ENCODE measurements around the gene PRSS1. TPM values are rescaled to one million over a fixed set of nuclear protein-coding genes. Genes with fewer than 3 reads are reported as not detected.

Gene PRSS1
- polyA plus RNA-seq, 1 donor from 2014 or later = not detected

DNA sequence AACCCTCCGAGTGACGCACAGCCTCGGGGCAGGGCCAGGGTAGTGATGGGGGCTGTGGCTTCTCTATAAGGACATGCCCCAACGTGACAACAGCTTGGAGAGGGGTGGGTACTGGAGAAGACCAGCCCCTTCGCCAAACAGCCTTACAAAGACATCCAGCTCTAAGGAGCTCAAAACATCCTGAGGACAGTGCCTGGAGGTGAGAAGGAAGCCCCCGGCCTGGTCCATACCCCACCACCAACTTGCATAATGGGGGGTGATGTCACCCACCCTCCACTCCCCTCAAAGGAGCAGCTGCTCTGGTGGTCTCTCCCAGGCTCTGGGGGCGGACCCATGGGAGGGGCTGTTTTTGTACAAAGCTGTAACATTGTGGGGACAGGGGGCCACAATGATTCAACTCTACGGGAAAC lies 36.6 kb downstream of the PRSS1 start:
- no peak overlapping the region for H3K4me2 ChIP-seq (ENCODE audit: low read length)
- TF ChIP-seq MXI1 (conservative IDR thresholded peaks at IDR 0.05; ENCODE audit: poor library complexity, severe bottlenecking) (no peak), RAD21 (conservative IDR thresholded peaks at IDR 0.05) (no peak), EZH2 (IDR thresholded peaks at IDR 0.05; ENCODE audit: borderline replicate concordance, insufficient read depth, low read length, poor library complexity, severe bottlenecking) (no peak), TAF1 (IDR thresholded peaks at IDR 0.05; ENCODE audit: low read depth) (no peak), SMC3 (conservative IDR thresholded peaks at IDR 0.05; ENCODE audit: poor library complexity) (no peak)
- H3K79me2 ChIP-seq (replicated peaks; ENCODE audit: insufficient read depth, low read length) = no peaks in the 10 kb centered on the region
- H3F3A ChIP-seq (ENCODE audit: insufficient read depth, low read length, poor library complexity, severe bottlenecking) = no peaks in the 10 kb centered on the region
- no peaks in the 10 kb centered on the region for H3K36me3 ChIP-seq (ENCODE audit: insufficient read depth, low read length)
- no peaks in the 10 kb centered on the region for H3K27me3 ChIP-seq (ENCODE audit: insufficient read depth, low read depth, low read length)
- no peaks in the 10 kb centered on the region for H3K9me3 ChIP-seq (ENCODE audit: low read length)
- no peak overlapping the region for H3K27ac ChIP-seq (ENCODE audit: low read length)
- no peaks in the 10 kb centered on the region for H3K9me2 ChIP-seq (ENCODE audit: insufficient read depth, low read length)
- no peak overlapping the region for H3K4me3 ChIP-seq (ENCODE audit: low read length)
- no peak overlapping the region for H2AFZ ChIP-seq (ENCODE audit: low read depth, low read length)
- no peaks in the 10 kb centered on the region for H4K20me1 ChIP-seq (ENCODE audit: insufficient read depth)
- no peak overlapping the region for H3K9ac ChIP-seq (ENCODE audit: low read length)

DNA sequence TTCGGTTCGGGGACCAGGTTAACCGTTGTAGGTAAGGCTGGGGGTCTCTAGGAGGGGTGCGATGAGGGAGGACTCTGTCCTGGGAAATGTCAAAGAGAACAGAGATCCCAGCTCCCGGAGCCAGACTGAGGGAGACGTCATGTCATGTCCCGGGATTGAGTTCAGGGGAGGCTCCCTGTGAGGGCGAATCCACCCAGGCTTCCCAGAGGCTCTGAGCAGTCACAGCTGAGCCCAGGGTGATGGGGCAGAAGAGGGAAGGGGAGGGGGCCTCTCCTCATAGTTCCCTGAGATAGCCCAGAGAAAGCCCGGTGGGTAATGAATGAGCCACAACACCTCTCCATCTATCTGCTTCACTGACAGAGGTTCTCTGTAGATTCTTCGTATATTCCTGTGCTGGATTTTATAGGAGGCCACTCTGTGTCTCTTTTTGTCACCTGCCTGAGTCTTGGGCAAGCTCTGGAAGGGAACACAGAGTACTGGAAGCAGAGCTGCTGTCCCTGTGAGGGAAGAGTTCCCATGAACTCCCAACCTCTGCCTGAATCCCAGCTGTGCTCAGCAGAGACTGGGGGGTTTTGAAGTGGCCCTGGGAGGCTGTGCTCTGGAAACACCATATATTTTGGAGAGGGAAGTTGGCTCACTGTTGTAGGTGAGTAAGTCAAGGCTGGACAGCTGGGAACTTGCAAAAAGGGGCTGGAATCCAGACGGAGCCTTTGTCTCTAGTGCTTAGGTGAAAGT lies 37.9 kb downstream of the PRSS1 start:
- no peak overlapping the region for H3K4me2 ChIP-seq (ENCODE audit: low read length)
- H3K4me3 ChIP-seq (ENCODE audit: low read length) = no peak overlapping the region
- H3K9me3 ChIP-seq (ENCODE audit: low read length) = no peaks in the 10 kb centered on the region
- H3K79me2 ChIP-seq (replicated peaks; ENCODE audit: insufficient read depth, low read length) = no peaks in the 10 kb centered on the region
- no peaks in the 10 kb centered on the region for H4K20me1 ChIP-seq (ENCODE audit: insufficient read depth)
- no peak overlapping the region for H3K9ac ChIP-seq (ENCODE audit: low read length)
- TF ChIP-seq EP300 (conservative IDR thresholded peaks at IDR 0.05; ENCODE audit: poor library complexity, severe bottlenecking) (no peak), SMC3 (conservative IDR thresholded peaks at IDR 0.05; ENCODE audit: poor library complexity) (no peak), RAD21 (conservative IDR thresholded peaks at IDR 0.05) (no peak), MXI1 (conservative IDR thresholded peaks at IDR 0.05; ENCODE audit: poor library complexity, severe bottlenecking) (no peak), POLR2AphosphoS5 (IDR thresholded peaks at IDR 0.05) (no peak), EZH2 (IDR thresholded peaks at IDR 0.05; ENCODE audit: borderline replicate concordance, insufficient read depth, low read length, poor library complexity, severe bottlenecking) (no peak), TAF1 (IDR thresholded peaks at IDR 0.05; ENCODE audit: low read depth) (no peak)
- TF ChIP-seq, protein P1, sequence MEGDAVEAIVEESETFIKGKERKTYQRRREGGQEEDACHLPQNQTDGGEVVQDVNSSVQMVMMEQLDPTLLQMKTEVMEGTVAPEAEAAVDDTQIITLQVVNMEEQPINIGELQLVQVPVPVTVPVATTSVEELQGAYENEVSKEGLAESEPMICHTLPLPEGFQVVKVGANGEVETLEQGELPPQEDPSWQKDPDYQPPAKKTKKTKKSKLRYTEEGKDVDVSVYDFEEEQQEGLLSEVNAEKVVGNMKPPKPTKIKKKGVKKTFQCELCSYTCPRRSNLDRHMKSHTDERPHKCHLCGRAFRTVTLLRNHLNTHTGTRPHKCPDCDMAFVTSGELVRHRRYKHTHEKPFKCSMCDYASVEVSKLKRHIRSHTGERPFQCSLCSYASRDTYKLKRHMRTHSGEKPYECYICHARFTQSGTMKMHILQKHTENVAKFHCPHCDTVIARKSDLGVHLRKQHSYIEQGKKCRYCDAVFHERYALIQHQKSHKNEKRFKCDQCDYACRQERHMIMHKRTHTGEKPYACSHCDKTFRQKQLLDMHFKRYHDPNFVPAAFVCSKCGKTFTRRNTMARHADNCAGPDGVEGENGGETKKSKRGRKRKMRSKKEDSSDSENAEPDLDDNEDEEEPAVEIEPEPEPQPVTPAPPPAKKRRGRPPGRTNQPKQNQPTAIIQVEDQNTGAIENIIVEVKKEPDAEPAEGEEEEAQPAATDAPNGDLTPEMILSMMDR (IDR thresholded peaks at IDR 0.05; ENCODE audit: poor library complexity, severe bottlenecking) = no peak
- TF ChIP-seq, protein P2, sequence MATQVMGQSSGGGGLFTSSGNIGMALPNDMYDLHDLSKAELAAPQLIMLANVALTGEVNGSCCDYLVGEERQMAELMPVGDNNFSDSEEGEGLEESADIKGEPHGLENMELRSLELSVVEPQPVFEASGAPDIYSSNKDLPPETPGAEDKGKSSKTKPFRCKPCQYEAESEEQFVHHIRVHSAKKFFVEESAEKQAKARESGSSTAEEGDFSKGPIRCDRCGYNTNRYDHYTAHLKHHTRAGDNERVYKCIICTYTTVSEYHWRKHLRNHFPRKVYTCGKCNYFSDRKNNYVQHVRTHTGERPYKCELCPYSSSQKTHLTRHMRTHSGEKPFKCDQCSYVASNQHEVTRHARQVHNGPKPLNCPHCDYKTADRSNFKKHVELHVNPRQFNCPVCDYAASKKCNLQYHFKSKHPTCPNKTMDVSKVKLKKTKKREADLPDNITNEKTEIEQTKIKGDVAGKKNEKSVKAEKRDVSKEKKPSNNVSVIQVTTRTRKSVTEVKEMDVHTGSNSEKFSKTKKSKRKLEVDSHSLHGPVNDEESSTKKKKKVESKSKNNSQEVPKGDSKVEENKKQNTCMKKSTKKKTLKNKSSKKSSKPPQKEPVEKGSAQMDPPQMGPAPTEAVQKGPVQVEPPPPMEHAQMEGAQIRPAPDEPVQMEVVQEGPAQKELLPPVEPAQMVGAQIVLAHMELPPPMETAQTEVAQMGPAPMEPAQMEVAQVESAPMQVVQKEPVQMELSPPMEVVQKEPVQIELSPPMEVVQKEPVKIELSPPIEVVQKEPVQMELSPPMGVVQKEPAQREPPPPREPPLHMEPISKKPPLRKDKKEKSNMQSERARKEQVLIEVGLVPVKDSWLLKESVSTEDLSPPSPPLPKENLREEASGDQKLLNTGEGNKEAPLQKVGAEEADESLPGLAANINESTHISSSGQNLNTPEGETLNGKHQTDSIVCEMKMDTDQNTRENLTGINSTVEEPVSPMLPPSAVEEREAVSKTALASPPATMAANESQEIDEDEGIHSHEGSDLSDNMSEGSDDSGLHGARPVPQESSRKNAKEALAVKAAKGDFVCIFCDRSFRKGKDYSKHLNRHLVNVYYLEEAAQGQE (IDR thresholded peaks at IDR 0.05; ENCODE audit: borderline replicate concordance) = no peak
- H3K27ac ChIP-seq (ENCODE audit: low read length) = no peak overlapping the region
- no peaks in the 10 kb centered on the region for H3K9me2 ChIP-seq (ENCODE audit: insufficient read depth, low read length)
- H3K36me3 ChIP-seq (ENCODE audit: insufficient read depth, low read length) = no peaks in the 10 kb centered on the region
- H2AFZ ChIP-seq (ENCODE audit: low read depth, low read length) = no peak overlapping the region
- no peaks in the 10 kb centered on the region for H3K27me3 ChIP-seq (ENCODE audit: insufficient read depth, low read depth, low read length)
- no peaks in the 10 kb centered on the region for H3F3A ChIP-seq (ENCODE audit: insufficient read depth, low read length, poor library complexity, severe bottlenecking)
